HTERT RPE-1 (cell line): ENCODE results near the gene RNF217.
"Not testable (repeated sequence)": the region's sequence is repeated elsewhere in the genome, so short reads cannot be mapped to it uniquely, and the experiment has no call there.

Experiments
- in situ Hi-C: fragments of 300-500 bp; cut with MboI; formaldehyde crosslinking; loops from 4 replicates; pipeline ENCODE4 v1.14.3; 2020; ENCODE audit warnings: low sequenced_read_pairs

Gene RNF217

DNA sequence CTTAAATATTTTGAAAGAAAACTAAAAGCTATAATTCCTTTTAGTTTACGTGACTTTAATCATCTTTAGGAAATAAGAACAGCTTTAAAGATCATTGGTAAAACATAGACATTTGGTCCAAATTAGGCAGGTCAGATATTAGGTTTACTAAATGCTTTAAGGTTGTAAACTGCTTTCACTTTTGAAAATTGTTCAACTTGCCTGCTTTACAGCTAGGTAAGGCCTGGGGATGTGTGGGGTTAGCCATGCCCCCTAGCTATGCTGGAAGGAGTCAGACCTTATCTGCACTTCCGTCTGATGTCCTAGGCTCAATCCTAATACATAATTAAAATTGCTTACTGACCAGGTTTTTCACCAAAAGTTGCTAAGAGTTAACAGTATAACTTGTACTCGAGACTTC, 160.8 kb downstream of the RNF217 start:
- in situ Hi-C loops, result no loop called here

GRCh38 chr6:125123468-125124048, 161.3 kb downstream of the RNF217 start:
- in situ Hi-C loops, result no loop called here

DNA sequence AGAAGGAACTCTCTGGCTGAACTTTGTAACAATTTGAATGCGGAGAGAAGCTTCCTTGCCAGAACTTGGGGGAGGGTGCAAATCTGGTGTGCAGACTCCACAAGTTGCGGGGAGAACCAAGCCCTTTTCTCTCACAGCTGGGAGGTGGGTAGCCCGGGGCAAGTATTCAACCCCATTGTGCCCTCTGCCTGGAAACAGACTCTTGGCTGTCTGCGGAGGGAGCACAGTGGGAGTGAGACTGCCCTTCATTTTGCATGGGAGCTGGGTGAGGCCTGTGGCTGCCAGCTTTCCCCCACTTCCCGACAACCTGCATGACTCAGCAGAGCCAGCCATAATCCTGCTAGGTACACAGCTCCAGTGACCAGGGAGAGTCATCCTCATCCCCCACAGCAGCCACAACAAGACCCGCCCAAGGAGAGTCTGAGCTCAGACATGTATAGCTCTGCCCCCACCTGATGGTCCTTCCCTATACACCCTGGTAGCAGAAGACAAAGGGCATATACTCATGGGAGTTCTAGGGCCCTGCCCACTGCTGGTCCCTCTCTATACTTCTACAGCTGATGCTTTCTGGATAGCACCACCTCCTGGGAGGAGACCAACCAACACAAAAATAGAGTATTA, 161.9 kb downstream of the RNF217 start:
- in situ Hi-C loops, result no loop called here

DNA sequence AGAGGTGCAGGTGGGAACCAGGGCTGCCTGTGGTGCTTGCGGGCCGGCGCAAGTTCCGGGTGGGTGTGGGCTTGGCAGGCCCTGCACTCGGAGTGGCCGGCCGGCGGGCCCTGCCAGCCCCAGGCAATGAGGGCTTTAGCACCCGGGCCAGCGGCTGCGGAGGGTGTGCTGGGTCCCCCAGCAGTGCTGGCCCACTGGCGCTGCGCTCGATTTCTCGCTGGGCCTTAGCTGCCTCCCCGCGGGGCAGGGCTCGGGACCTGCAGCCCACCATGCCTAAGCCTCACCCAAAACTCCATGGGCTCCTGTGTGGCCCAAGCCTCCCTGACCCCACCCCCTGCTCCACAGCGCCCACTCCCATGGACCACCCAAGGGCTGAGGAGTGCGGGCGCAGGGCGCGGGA, 163.6 kb downstream of the RNF217 start:
- in situ Hi-C loops, result not testable (repeated sequence)

- in situ Hi-C loops, result no loop called here
Measured at GRCh38 chr6:125129354-125129753, 167.1 kb downstream of the RNF217 start.

DNA sequence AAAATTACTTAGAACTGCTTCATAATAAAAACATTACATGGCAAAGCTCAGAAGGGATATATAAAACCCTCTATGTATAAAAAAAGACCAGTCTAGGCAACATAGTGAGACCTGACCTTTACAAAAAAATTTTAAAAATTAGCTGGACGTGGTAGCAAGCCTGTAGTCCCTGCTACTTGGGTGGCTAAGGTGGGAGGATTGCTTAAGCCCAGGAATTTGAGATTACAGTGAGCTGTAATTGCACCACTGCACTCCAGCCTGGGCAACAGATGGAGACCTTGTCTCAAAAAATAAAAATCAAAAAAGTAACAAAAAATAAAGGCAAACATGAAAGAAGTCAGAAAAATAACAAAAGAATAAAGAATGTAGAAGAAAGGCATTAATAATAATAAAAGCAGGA, 169.8 kb downstream of the RNF217 start:
- in situ Hi-C loops, result no loop called here

- in situ Hi-C loops, result no loop called here
Measured at GRCh38 chr6:125136378-125136777, 174.1 kb downstream of the RNF217 start.

GRCh38 chr6:125138083-125138482, 175.8 kb downstream of the RNF217 start:
- in situ Hi-C loops, result no loop called here

DNA sequence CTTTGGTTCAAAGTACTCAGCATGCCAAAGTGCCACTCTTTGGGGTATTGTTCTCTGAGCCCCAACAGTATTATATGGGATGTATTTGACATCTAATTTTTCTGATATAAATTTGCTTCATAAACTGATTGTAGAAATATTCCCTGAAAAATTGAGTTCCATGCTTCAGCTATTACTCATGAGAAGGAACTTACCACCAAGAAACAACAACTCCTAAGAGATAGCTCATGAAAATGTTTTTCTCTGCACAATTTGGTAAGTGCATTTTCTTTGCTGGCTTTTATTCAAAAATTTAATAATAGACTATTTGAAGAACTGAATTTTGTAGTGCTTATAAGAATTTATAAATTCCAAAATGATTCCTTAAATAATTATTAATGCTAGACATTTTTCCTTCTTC, 178.6 kb downstream of the RNF217 start:
- in situ Hi-C loops, result no loop called here
